Measurements from ENCODE around the gene G6PC1. TPM values are rescaled to one million over a fixed set of nuclear protein-coding genes. Genes with fewer than 3 reads are reported as not detected.

The G6PC1 gene
- total and polyA plus RNA-seq, 2 of the 13 experiments (the other 11 are each of a cell fraction or from before 2014, with no cell fraction given): 1.7 to 37.9 TPM

- TF ChIP-seq TRIM22 (IDR thresholded peaks at IDR 0.05): no peak
- no peak for TF ChIP-seq ZHX1 (CRISPR knock-in tag; IDR thresholded peaks at IDR 0.05; ENCODE audit: low read depth)
- peak; percentile 60 for TF ChIP-seq TFE3 (CRISPR knock-in tag; IDR thresholded peaks at IDR 0.05)
- TF ChIP-seq ZNF460 (CRISPR knock-in tag; IDR thresholded peaks at IDR 0.05; ENCODE audit: borderline replicate concordance): peak; percentile 14; the same call in 1 of the 2 replicates
- no peak for TF ChIP-seq ZNF761 (CRISPR knock-in tag; conservative IDR thresholded peaks at IDR 0.05)
- TF ChIP-seq ZNF574 (CRISPR knock-in tag; IDR thresholded peaks at IDR 0.05): peak; percentile 56; the same call in 1 of the 2 replicates
- no peak for TF ChIP-seq SRF (IDR thresholded peaks at IDR 0.05; ENCODE audit: low read depth, low read length)
- peak; percentile 79; the same call in 1 of the 2 replicates for TF ChIP-seq ZNF33A (CRISPR knock-in tag; IDR thresholded peaks at IDR 0.05; ENCODE audit: borderline replicate concordance)
- no peak; the same call in 1 of the 2 replicates for TF ChIP-seq REPIN1 (CRISPR knock-in tag; IDR thresholded peaks at IDR 0.05; ENCODE audit: borderline replicate concordance, low read depth)
- 0 out of 2 replicates have a peak, but pooled peaks have one; percentile 35 for TF ChIP-seq ZNF263 (CRISPR knock-in tag; IDR thresholded peaks at IDR 0.05)
- 0 out of 2 replicates have a peak, but pooled peaks have one; percentile 19 for TF ChIP-seq KDM4B (CRISPR knock-in tag; IDR thresholded peaks at IDR 0.05)
- TF ChIP-seq ZNF317 (CRISPR knock-in tag; IDR thresholded peaks at IDR 0.05): 0 out of 2 replicates have a peak, but pooled peaks have one; percentile 41
- no peak for TF ChIP-seq HNRNPUL1 (IDR thresholded peaks at IDR 0.05; ENCODE audit: low read depth, low read length)
- TF ChIP-seq ZNF431 (CRISPR knock-in tag; IDR thresholded peaks at IDR 0.05; ENCODE audit: borderline replicate concordance, low read depth): no peak
- TF ChIP-seq KLF6 (CRISPR knock-in tag; IDR thresholded peaks at IDR 0.05): peak; percentile 23; the same call in 1 of the 2 replicates
- no peak for TF ChIP-seq ZNF891 (CRISPR knock-in tag; IDR thresholded peaks at IDR 0.05)
- no peak for TF ChIP-seq U2AF1 (optimal IDR thresholded peaks at IDR 0.05; ENCODE audit: low read depth, low read length)
- peak; percentile 71; the same call in 1 of the 2 replicates for TF ChIP-seq POLR2AphosphoS2 (IDR thresholded peaks at IDR 0.05; ENCODE audit: low read depth, low read length)
Measured at GRCh38 chr17:42900460-42901331, at the start of gene G6PC1 (continued).

Data from HepG2 (cell line).